Renal pelvis (tissue), 4 donors: ENCODE results near the gene SPRED2. TPM values are rescaled to one million over a fixed set of nuclear protein-coding genes. Genes with fewer than 3 reads are reported as not detected.
A peak's percentile ranks its signal among the peaks of the same experiment; 100 is the strongest.
"Not testable (repeated sequence)": the region's sequence is repeated elsewhere in the genome, so short reads cannot be mapped to it uniquely, and the experiment has no call there.

Experiments used
- DNase-seq: peaks from one replicate; pipeline ENCODE4 v3.0.0-alpha.2; 2013
- polyA plus RNA-seq, 3 donors: library from polyadenylated mRNA; unstranded; fragments of 120-200 nt; gene quantifications; one replicate each; pipeline ENCODE4 v1.2.1, GENCODE V29; 2013; ENCODE audit not compliant: insufficient read length in 3 of 3

The SPRED2 gene
- polyA plus RNA-seq, 3 donors = 35.3 to 35.6 (median 35.5) TPM

GRCh38 chr2:65350651-65351056 is 81.7 kb downstream of the SPRED2 start:
- DNase-seq = peak; percentile 44

- DNase-seq = peak; percentile 49
Measured at GRCh38 chr2:65349863-65350262, 82.5 kb downstream of the SPRED2 start.

- no peak for DNase-seq
Measured at GRCh38 chr2:65347913-65348312, 84.5 kb downstream of the SPRED2 start.

- no peak for DNase-seq
Measured at GRCh38 chr2:65345631-65346030, 86.8 kb downstream of the SPRED2 start.

GRCh38 chr2:65344689-65345088 is 87.7 kb downstream of the SPRED2 start:
- no peak for DNase-seq

GRCh38 chr2:65344182-65344581 is 88.2 kb downstream of the SPRED2 start:
- DNase-seq = no peak

- DNase-seq = no peak
Measured at GRCh38 chr2:65343386-65343785, 89.0 kb downstream of the SPRED2 start.

- no peak for DNase-seq
Measured at GRCh38 chr2:65340898-65341681, 91.3 kb downstream of the SPRED2 start.

GRCh38 chr2:65339648-65340047 is 92.8 kb downstream of the SPRED2 start:
- DNase-seq = no peak

GRCh38 chr2:65338830-65339495 is 93.4 kb downstream of the SPRED2 start:
- not testable (repeated sequence) for DNase-seq

- DNase-seq = not testable (repeated sequence)
Measured at GRCh38 chr2:65337915-65338314, 94.5 kb downstream of the SPRED2 start.

GRCh38 chr2:65334714-65335113 is 97.7 kb downstream of the SPRED2 start:
- no peak for DNase-seq

- DNase-seq = no peak
Measured at GRCh38 chr2:65331336-65332025, 100.9 kb downstream of the SPRED2 start.

- no peak for DNase-seq
Measured at GRCh38 chr2:65329525-65329924, 102.9 kb downstream of the SPRED2 start.

- no peak for DNase-seq
Measured at GRCh38 chr2:65326276-65326675, 106.1 kb downstream of the SPRED2 start.

GRCh38 chr2:65325066-65325465 is 107.3 kb downstream of the SPRED2 start:
- no peak for DNase-seq

GRCh38 chr2:65320946-65321345 is 111.5 kb downstream of the SPRED2 start:
- DNase-seq = no peak

GRCh38 chr2:65320042-65320725 is 112.2 kb downstream of the SPRED2 start:
- no peak for DNase-seq

- no peak for DNase-seq
Measured at GRCh38 chr2:65319674-65320041, 112.7 kb downstream of the SPRED2 start.

GRCh38 chr2:65319072-65319673 is 113.2 kb downstream of the SPRED2 start:
- DNase-seq = no peak

GRCh38 chr2:65317841-65318240 is 114.6 kb downstream of the SPRED2 start:
- no peak for DNase-seq

- not testable (repeated sequence) for DNase-seq
Measured at GRCh38 chr2:65317351-65317750, 115.0 kb downstream of the SPRED2 start.
